ENCODE measurements around the gene DOK3. TPM values are rescaled to one million over a fixed set of nuclear protein-coding genes. Genes with fewer than 3 reads are reported as not detected.

DOK3 gene
- total and polyA plus RNA-seq, 2 donors (not counting 1 experiment from before 2014, with no cell fraction given), result 103 to 115 TPM

DNA sequence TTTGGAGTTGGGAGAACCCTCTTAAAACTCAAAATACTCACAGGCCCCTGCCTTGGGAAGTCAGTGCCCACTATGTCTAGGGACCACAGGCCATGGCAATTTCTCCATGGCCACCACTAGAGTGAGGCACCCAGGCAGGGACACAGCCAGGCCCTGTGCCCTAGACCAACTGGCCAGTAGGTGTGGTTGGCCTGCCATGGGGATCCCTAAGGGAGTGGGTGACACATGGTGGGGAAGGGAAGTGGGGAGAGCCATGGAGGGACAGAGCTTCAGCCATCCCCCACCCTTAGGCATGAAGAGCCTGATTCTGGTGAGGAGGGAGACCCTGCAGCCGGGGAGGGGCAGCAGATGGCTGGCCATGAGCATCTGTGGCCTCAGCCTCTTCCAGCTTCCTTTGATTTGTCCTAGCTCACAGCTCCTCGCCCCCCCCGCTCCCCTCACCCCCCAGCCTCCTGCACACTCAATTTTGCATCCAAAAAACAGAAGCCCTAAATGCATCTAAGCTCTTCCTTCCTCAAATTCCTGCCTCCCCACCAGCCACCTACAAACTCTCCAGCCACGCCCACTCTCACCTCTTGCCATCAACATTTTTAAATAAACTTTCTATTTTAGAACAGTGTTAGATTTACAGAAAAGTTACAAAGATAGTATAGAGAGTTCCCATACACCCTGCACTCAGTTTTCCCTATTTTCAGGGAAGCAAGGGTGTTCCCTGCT lies 34.6 kb downstream of the DOK3 start:
- peaks cover 13% of the 10 kb centered on the region for H3K27me3 Mint-ChIP-seq
- Histone ChIP-seq H3K9ac (ENCODE audit: low read length) (no peak overlapping the region), H3K4me2 (replicated peaks; ENCODE audit: low read depth, low read length, poor library complexity, severe bottlenecking) (no peak overlapping the region), H3K4me1 (ENCODE audit: control insufficient read depth in 2 of 2, insufficient read depth in 2 of 2, low read length in 2 of 2) (peaks cover 21 to 34% of the 10 kb centered on the region in 2 donors), H3K27ac (ENCODE audit: low read length in 2 of 2) (no peak overlapping the region), H3K4me3 (ENCODE audit: control extremely low read depth in 1 of 5, extremely low read depth in 1 of 5, insufficient read depth in 1 of 5, low read depth in 2 of 5, low read length in 4 of 5) (no peak overlapping the region), H3K9me3 (ENCODE audit: control extremely low read depth in 1 of 3, control insufficient read depth in 2 of 3, insufficient read depth in 1 of 3, low read length in 2 of 3) (no peaks in the 10 kb centered on the region), H3K36me3 (replicated peaks in 1 of 2; ENCODE audit: control extremely low read depth in 1 of 2, control insufficient read depth in 1 of 2, extremely low read depth in 1 of 2, insufficient read depth in 2 of 2, low read length in 1 of 2) (no peaks in the 10 kb centered on the region), H3K79me2 (ENCODE audit: control insufficient read depth, insufficient read depth, low read length) (no peaks in the 10 kb centered on the region), H2AFZ (ENCODE audit: insufficient read depth, low read depth, low read length, poor library complexity, severe bottlenecking) (no peak overlapping the region), H4K20me1 (ENCODE audit: control insufficient read depth, insufficient read depth, low read length, poor library complexity, severe bottlenecking) (peaks cover 11% of the 10 kb centered on the region), H3K27me3 (replicated peaks in 1 of 4; ENCODE audit: control extremely low read depth in 1 of 4, control insufficient read depth in 3 of 4, insufficient read depth in 4 of 4, low read length in 3 of 4) (peaks cover 0 to 24% (median 7%) of the 10 kb centered on the region in 4 experiments)
- H3K4me3 Mint-ChIP-seq, result peak overlapping the region; percentile 78
- no peak overlapping the region for H3K27ac Mint-ChIP-seq
- WGBS (ENCODE audit: insufficient coverage), result 21% methylated on average over 3 of the region's 4 CpGs
- ATAC-seq (ENCODE audit: low read depth) (no peak), DNase-seq (no peak)
- peaks cover 33% of the 10 kb centered on the region for H3K4me1 Mint-ChIP-seq
- TF ChIP-seq EZH2 (IDR thresholded peaks at IDR 0.05; ENCODE audit: borderline replicate concordance, insufficient read depth, low read depth, low read length, poor library complexity, severe bottlenecking), result no peak
- TF ChIP-seq, protein P1, sequence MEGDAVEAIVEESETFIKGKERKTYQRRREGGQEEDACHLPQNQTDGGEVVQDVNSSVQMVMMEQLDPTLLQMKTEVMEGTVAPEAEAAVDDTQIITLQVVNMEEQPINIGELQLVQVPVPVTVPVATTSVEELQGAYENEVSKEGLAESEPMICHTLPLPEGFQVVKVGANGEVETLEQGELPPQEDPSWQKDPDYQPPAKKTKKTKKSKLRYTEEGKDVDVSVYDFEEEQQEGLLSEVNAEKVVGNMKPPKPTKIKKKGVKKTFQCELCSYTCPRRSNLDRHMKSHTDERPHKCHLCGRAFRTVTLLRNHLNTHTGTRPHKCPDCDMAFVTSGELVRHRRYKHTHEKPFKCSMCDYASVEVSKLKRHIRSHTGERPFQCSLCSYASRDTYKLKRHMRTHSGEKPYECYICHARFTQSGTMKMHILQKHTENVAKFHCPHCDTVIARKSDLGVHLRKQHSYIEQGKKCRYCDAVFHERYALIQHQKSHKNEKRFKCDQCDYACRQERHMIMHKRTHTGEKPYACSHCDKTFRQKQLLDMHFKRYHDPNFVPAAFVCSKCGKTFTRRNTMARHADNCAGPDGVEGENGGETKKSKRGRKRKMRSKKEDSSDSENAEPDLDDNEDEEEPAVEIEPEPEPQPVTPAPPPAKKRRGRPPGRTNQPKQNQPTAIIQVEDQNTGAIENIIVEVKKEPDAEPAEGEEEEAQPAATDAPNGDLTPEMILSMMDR (IDR thresholded peaks at IDR 0.05), result no peak
- ChIA-PET POLR2A (no interaction called here), CTCF (interaction anchor here (2.0 kb wide), 1 partner anchor 71 kb away, joined by 5 read pairs; no protein-coding TSS in a partner anchor)
- intact Hi-C loops (cut with micrococcal nuclease), result no loop called here
- H3K9me3 Mint-ChIP-seq (ENCODE audit: insufficient read depth), result no peaks in the 10 kb centered on the region

DNA sequence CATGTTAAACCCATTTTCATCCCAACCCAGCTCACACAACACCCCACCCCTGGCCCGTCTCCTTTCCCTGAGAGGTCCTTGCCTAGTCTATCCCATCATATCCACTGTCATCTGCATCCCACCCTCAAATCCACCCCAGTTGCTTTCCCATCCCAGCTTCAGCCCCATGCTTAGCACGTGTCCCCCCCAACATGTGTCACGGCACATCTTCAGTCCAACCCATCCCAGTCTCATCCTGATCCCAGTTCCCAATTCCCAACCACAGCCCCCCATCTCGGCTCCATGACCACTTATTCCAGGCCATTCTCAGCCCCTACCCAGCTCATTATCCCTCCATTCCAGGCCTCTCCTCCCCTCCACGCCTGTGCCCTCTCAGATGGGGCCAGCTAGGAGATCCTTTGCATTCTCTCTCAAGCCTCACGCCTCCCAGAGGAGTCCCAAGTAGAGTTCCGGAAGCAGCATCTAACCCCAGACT lies 35.6 kb downstream of the DOK3 start:
- Histone ChIP-seq H3K4me2 (replicated peaks; ENCODE audit: low read depth, low read length, poor library complexity, severe bottlenecking) (peak overlapping the region; percentile 96), H3K4me1 (ENCODE audit: control insufficient read depth in 2 of 2, insufficient read depth in 2 of 2, low read length in 2 of 2) (peaks cover 12 to 25% of the 10 kb centered on the region in 2 donors), H3K4me3 (ENCODE audit: control extremely low read depth in 1 of 5, extremely low read depth in 1 of 5, insufficient read depth in 1 of 5, low read depth in 2 of 5, low read length in 4 of 5) (no peak overlapping the region), H3K36me3 (replicated peaks in 1 of 2; ENCODE audit: control extremely low read depth in 1 of 2, control insufficient read depth in 1 of 2, extremely low read depth in 1 of 2, insufficient read depth in 2 of 2, low read length in 1 of 2) (no peaks in the 10 kb centered on the region), H4K20me1 (ENCODE audit: control insufficient read depth, insufficient read depth, low read length, poor library complexity, severe bottlenecking) (peaks cover 11% of the 10 kb centered on the region), H3K9ac (ENCODE audit: low read length) (no peak overlapping the region), H2AFZ (ENCODE audit: insufficient read depth, low read depth, low read length, poor library complexity, severe bottlenecking) (no peak overlapping the region), H3K27ac (ENCODE audit: low read length in 2 of 2) (no peak overlapping the region), H3K27me3 (replicated peaks in 1 of 4; ENCODE audit: control extremely low read depth in 1 of 4, control insufficient read depth in 3 of 4, insufficient read depth in 4 of 4, low read length in 3 of 4) (peaks cover 0 to 24% (median 7%) of the 10 kb centered on the region in 4 experiments), H3K9me3 (ENCODE audit: control extremely low read depth in 1 of 3, control insufficient read depth in 2 of 3, insufficient read depth in 1 of 3, low read length in 2 of 3) (no peaks in the 10 kb centered on the region), H3K79me2 (ENCODE audit: control insufficient read depth, insufficient read depth, low read length) (no peaks in the 10 kb centered on the region)
- ChIA-PET POLR2A (interaction anchor here (0.5 to 0.6 kb wide), 2 partner anchors 10 to 19 kb away, joined by 5 to 7 read pairs; no protein-coding TSS in a partner anchor), CTCF (interaction anchor here (1.7 to 2.4 kb wide), 3 partner anchors 17 to 83 kb away, joined by 4 to 10 read pairs (median 5); no protein-coding TSS in a partner anchor)
- Mint-ChIP-seq H3K27me3 (peaks cover 13% of the 10 kb centered on the region), H3K4me1 (peaks cover 24% of the 10 kb centered on the region), H3K4me3 (peak overlapping the region; percentile 78), H3K27ac (peak overlapping the region; percentile 50), H3K9me3 (ENCODE audit: insufficient read depth) (no peaks in the 10 kb centered on the region)
- no peak for DNase-seq
- no peak for TF ChIP-seq EZH2 (IDR thresholded peaks at IDR 0.05; ENCODE audit: borderline replicate concordance, insufficient read depth, low read depth, low read length, poor library complexity, severe bottlenecking)
- TF ChIP-seq, protein P1 (IDR thresholded peaks at IDR 0.05), result no peak
- intact Hi-C loops (cut with micrococcal nuclease), result no loop called here
- 85% methylated on average over 7 of the region's 7 CpGs for WGBS (ENCODE audit: insufficient coverage)
- no peak for ATAC-seq (ENCODE audit: low read depth)
